Esophagus muscularis mucosa (tissue), 4 donors: ENCODE results near the gene MTIF3. TPM values are rescaled to one million over a fixed set of nuclear protein-coding genes. Genes with fewer than 3 reads are reported as not detected.

Source experiments
- DNase-seq: peaks from one replicate; pipeline ENCODE4 v3.0.0-alpha.2; 2017; ENCODE audit errors: extremely low spot score
- H3K27ac ChIP-seq, 4 donors: fragments of 200-600 bp; sonication (generic); replicated peaks in 1 of 4; 1 replicate in 3 of 4; 2 replicates in 1 of 4; pipeline ENCODE4 v1.5.1; 2016 to 2019; ENCODE audit warnings: mild to moderate bottlenecking in 1 of 4
- H3K27me3 ChIP-seq, 4 donors: fragments of 200-600 bp; sonication (generic); one replicate each; pipeline versions ENCODE4 v1.5.1 to v1.6.0; 2016 to 2019
- H3K36me3 ChIP-seq, 4 donors: fragments of 200-600 bp; sonication (generic); one replicate each; pipeline ENCODE4 v1.5.1; 2016 to 2019
- H3K4me1 ChIP-seq, 4 donors: fragments of 200-600 bp; sonication (generic); one replicate each; pipeline ENCODE4 v1.5.1; 2016 to 2019
- H3K4me3 ChIP-seq, 4 donors: fragments of 200-600 bp; sonication (generic); 1 replicate in 2 of 4; 2 replicates in 2 of 4; pipeline ENCODE4 v1.5.1; 2016 to 2019; ENCODE audit warnings: mild to moderate bottlenecking in 4 of 4, moderate library complexity in 1 of 4
- H3K9me3 ChIP-seq, 4 donors: fragments of 200-600 bp; sonication (generic); 1 replicate in 3 of 4; 2 replicates in 1 of 4; pipeline ENCODE4 v1.5.1; 2016 to 2019
- EP300 ChIP-seq: sonication (generic); formaldehyde crosslinking; IDR thresholded peaks from one replicate; pipeline ENCODE4 v1.6.1; 2017; ENCODE audit warnings: antibody characterized with exemption
- POLR2A ChIP-seq: fragments of 450-650 bp; IDR thresholded peaks from one replicate; pipeline ENCODE4 v1.6.1; 2017; ENCODE audit warnings: antibody characterized with exemption, moderate library complexity, mild to moderate bottlenecking, low read depth
- POLR2AphosphoS5 ChIP-seq, 2 donors: sonication (generic); formaldehyde crosslinking; IDR thresholded peaks; one replicate each; pipeline ENCODE4 v1.6.1; 2017; ENCODE audit warnings: antibody characterized with exemption in 2 of 2
- WGBS: methylation state at CpG from one replicate; pipeline ENCODE4 v1.1.5; 2018; 5-methylcytosine and 5-hydroxymethylcytosine counted together
- intact Hi-C: fragments of 100-400 bp; cut with DNase I; formaldehyde crosslinking; loops from one replicate; pipeline ENCODE4 v1.15.1; 2023
- small RNA-seq, 3 donors: library from RNA; depleted of rRNA; stranded (forward); fragments of <200 nt; gene quantifications; one replicate each; pipeline ENCODE3, GENCODE V24; 2016
- total RNA-seq, 4 donors: library from RNA; depleted of rRNA; stranded (reverse); fragments of >200 nt; gene quantifications; one replicate each; pipeline versions ENCODE4 v1.1.0 to v1.2.1, GENCODE V29; 2016
- TF ChIP-seq, protein P1 (sequence below), 3 experiments: fragments of 200-600 bp in 2 of 3; fragments of 450-650 bp in 1 of 3; sonication (generic) in 2 of 3; IDR thresholded peaks; one replicate each; pipeline ENCODE4 v1.5.1; 2017 to 2019; ENCODE audit warnings: antibody characterized with exemption in 3 of 3, mild to moderate bottlenecking in 2 of 3, moderate library complexity in 1 of 3

The MTIF3 gene
- total RNA-seq, 4 donors from 2014 or later, result 45.1 to 86.6 (median 67.5) TPM

DNA sequence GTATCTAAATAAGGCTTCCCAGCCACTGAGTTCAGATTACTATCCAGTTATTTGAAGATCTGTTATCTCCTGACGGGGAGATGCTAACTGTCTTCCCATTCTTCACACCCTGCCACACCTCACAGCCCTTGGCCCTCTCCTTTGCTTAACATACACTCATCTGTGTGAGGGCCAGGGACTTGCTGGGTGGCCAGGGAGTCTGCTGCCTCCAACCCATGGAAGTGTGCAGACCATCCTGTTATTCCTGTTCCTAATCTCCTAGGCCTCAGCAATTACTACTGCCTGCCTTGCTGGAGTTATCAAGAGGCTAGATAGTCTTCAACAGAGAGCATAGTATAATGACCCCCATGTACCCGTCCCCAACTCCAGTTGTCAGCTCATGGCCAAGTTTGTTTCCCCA, 62.1 kb downstream of the MTIF3 start:
- no peaks in the 10 kb centered on the region for H3K36me3 ChIP-seq
- intact Hi-C loops, result no loop called here
- H3K4me3 ChIP-seq, result no peak overlapping the region
- WGBS, result 66% methylated on average over 2 of the region's 2 CpGs
- no peaks in the 10 kb centered on the region for H3K4me1 ChIP-seq
- H3K27me3 ChIP-seq, result peaks cover 0 to 10% (median 0%) of the 10 kb centered on the region in 4 donors
- no peak for DNase-seq
- H3K9me3 ChIP-seq, result no peaks in the 10 kb centered on the region
- TF ChIP-seq, protein P1, sequence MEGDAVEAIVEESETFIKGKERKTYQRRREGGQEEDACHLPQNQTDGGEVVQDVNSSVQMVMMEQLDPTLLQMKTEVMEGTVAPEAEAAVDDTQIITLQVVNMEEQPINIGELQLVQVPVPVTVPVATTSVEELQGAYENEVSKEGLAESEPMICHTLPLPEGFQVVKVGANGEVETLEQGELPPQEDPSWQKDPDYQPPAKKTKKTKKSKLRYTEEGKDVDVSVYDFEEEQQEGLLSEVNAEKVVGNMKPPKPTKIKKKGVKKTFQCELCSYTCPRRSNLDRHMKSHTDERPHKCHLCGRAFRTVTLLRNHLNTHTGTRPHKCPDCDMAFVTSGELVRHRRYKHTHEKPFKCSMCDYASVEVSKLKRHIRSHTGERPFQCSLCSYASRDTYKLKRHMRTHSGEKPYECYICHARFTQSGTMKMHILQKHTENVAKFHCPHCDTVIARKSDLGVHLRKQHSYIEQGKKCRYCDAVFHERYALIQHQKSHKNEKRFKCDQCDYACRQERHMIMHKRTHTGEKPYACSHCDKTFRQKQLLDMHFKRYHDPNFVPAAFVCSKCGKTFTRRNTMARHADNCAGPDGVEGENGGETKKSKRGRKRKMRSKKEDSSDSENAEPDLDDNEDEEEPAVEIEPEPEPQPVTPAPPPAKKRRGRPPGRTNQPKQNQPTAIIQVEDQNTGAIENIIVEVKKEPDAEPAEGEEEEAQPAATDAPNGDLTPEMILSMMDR (IDR thresholded peaks at IDR 0.05), result no peak
- TF ChIP-seq EP300 (no peak), POLR2AphosphoS5 (IDR thresholded peaks at IDR 0.05) (no peak), POLR2A (no peak)
- no peak overlapping the region for H3K27ac ChIP-seq

Small RNA genes within 50 kb of the gene (small RNA-seq; reads per million reads assigned to genes)
- gene RNU6-63P, result 0 reads per million in 3 donors
- gene RNY1P1, result 0 reads per million in 3 donors

Other genes with a start within 250 kb of the MTIF3 start
- 1,000 to 10,000 TPM in 2 of 4 donors, 100 to 1,000 TPM in 2; 432 to 1,374 (median 1,046) TPM for gene RPL21, start 199.0 kb downstream of the MTIF3 start, total RNA-seq
- 10 to 100 TPM; 11.2 to 98.9 (median 41.1) TPM for gene RASL11A, start 179.7 kb downstream of the MTIF3 start, total RNA-seq
- 100 to 1,000 TPM; 129 to 197 (median 140) TPM for gene GTF3A, start 25.9 kb downstream of the MTIF3 start, total RNA-seq
- 10 to 100 TPM; 10.2 to 14.1 (median 12.8) TPM for gene LNX2, start 170.0 kb upstream of the MTIF3 start, total RNA-seq
- gene POLR1D, start 171.3 kb upstream of the MTIF3 start, total RNA-seq, result 100 to 1,000 TPM; 110 to 148 (median 124) TPM